Smooth muscle cell (in vitro differentiated cells): ENCODE measurements around the gene PEX3. TPM values are rescaled to one million over a fixed set of nuclear protein-coding genes. Genes with fewer than 3 reads are reported as not detected.

Experiments
- DNase-seq: peaks from one replicate; lab custom pipeline; 2025; ENCODE audit not compliant: unreplicated experiment; lab: John Stamatoyannopoulos, UW
- H2AFZ ChIP-seq: fragments of 200-600 bp; sonication (generic); 2 replicates; pipeline ENCODE4 v1.6.0; 2016; ENCODE audit warnings: antibody characterized with exemption, low read depth, mild to moderate bottlenecking
- H3F3A ChIP-seq: fragments of 200-600 bp; sonication (generic); 2 replicates; pipeline ENCODE4 v1.6.0; 2017; ENCODE audit warnings: antibody characterized with exemption, low read depth
- H3K27ac ChIP-seq: fragments of 200-600 bp; sonication (generic); 2 replicates; pipeline ENCODE4 v1.5.1; 2016; ENCODE audit warnings: low read depth, mild to moderate bottlenecking
- H3K27me3 ChIP-seq: fragments of 200-600 bp; sonication (generic); 2 replicates; pipeline ENCODE4 v1.6.1; 2016; ENCODE audit warnings: low read depth, mild to moderate bottlenecking
- H3K36me3 ChIP-seq: fragments of 200-600 bp; sonication (generic); 2 replicates; pipeline ENCODE4 v1.5.1; 2016; ENCODE audit warnings: low read depth
- H3K4me1 ChIP-seq: fragments of 200-600 bp; sonication (generic); 2 replicates; pipeline ENCODE4 v1.5.1; 2016; ENCODE audit warnings: low read depth
- H3K4me2 ChIP-seq: fragments of 200-600 bp; sonication (generic); 2 replicates; pipeline ENCODE4 v1.6.0; 2016; ENCODE audit warnings: mild to moderate bottlenecking
- H3K4me3 ChIP-seq: fragments of 200-600 bp; sonication (generic); 2 replicates; pipeline ENCODE4 v1.5.1; 2016; ENCODE audit warnings: mild to moderate bottlenecking
- H3K79me2 ChIP-seq: fragments of 200-600 bp; sonication (generic); 2 replicates; pipeline ENCODE4 v1.6.0; 2016; ENCODE audit warnings: low read depth, mild to moderate bottlenecking
- H3K9ac ChIP-seq: fragments of 200-600 bp; sonication (generic); 2 replicates; pipeline ENCODE4 v1.6.0; 2016; ENCODE audit warnings: low read depth
- H3K9me3 ChIP-seq: fragments of 200-600 bp; sonication (generic); replicated peaks from 2 replicates; pipeline ENCODE4 v1.5.1; 2016; ENCODE audit warnings: low read depth
- H4K20me1 ChIP-seq: fragments of 200-600 bp; sonication (generic); 2 replicates; pipeline ENCODE4 v1.6.0; 2016; ENCODE audit warnings: low read depth
- CTCF ChIP-seq: fragments of 200-600 bp; sonication (generic); IDR thresholded peaks from 2 replicates; pipeline ENCODE4 v1.5.1; 2017; ENCODE audit warnings: borderline replicate concordance, mild to moderate bottlenecking, antibody characterized with exemption; ENCODE audit not compliant: insufficient read depth, poor library complexity, severe bottlenecking
- WGBS: methylation state at CpG from one replicate; pipeline ENCODE4 v1.1.7; 2016; ENCODE audit warnings: low lambda C conversion rate; 5-methylcytosine and 5-hydroxymethylcytosine counted together
- polyA plus RNA-seq: library from polyadenylated mRNA; unstranded; fragments of >200 nt; fragmentation: Nextera tagmentation; extraction: Ambion mirVana; gene quantifications from 2 replicates; pipeline ENCODE4 v1.2.1, GENCODE V29; 2016
- total RNA-seq: library from RNA; depleted of rRNA; stranded (reverse); fragments of >200 nt; gene quantifications from 2 replicates; pipeline ENCODE4 v1.2.3, GENCODE V29; 2014

Gene PEX3
- total and polyA plus RNA-seq, 2 experiments from 2014 or later, result 14.3 to 15.0 TPM

- Histone ChIP-seq H2AFZ (no peak overlapping the region), H3K9ac (no peak overlapping the region), H3K4me1 (no peaks in the 10 kb centered on the region), H3K9me3 (no peaks in the 10 kb centered on the region), H3K36me3 (no peaks in the 10 kb centered on the region), H3K4me3 (no peak overlapping the region), H3K27me3 (peaks cover 31% of the 10 kb centered on the region), H3K79me2 (no peaks in the 10 kb centered on the region), H3F3A (no peaks in the 10 kb centered on the region), H3K27ac (no peak overlapping the region), H4K20me1 (no peaks in the 10 kb centered on the region), H3K4me2 (no peak overlapping the region)
- DNase-seq, result no peak
- TF ChIP-seq CTCF, result no peak
- 65% methylated on average over 3 of the region's 3 CpGs for WGBS
Measured at GRCh38 chr6:143517447-143517773, 66.8 kb downstream of the PEX3 start.

- Histone ChIP-seq H3K36me3 (no peaks in the 10 kb centered on the region), H3K4me3 (no peak overlapping the region), H3K27me3 (peaks cover 15% of the 10 kb centered on the region), H3K79me2 (no peaks in the 10 kb centered on the region), H3K27ac (no peak overlapping the region), H3K9me3 (no peaks in the 10 kb centered on the region), H3K4me1 (no peaks in the 10 kb centered on the region), H3F3A (no peaks in the 10 kb centered on the region), H3K9ac (no peak overlapping the region), H2AFZ (no peak overlapping the region), H4K20me1 (no peaks in the 10 kb centered on the region), H3K4me2 (no peak overlapping the region)
- 80% methylated on average over 8 of the region's 8 CpGs for WGBS
- no peak for DNase-seq
- TF ChIP-seq CTCF, result no peak
Measured at GRCh38 chr6:143522039-143522600, 71.5 kb downstream of the PEX3 start.

- DNase-seq, result no peak
- WGBS, result 97% methylated on average over 1 of the region's 1 CpG
- Histone ChIP-seq H3K9ac (no peak overlapping the region), H3K27me3 (no peaks in the 10 kb centered on the region), H3K9me3 (no peaks in the 10 kb centered on the region), H3K4me2 (no peak overlapping the region), H4K20me1 (no peaks in the 10 kb centered on the region), H3K36me3 (no peaks in the 10 kb centered on the region), H2AFZ (no peak overlapping the region), H3F3A (no peaks in the 10 kb centered on the region), H3K4me3 (no peak overlapping the region), H3K79me2 (no peaks in the 10 kb centered on the region), H3K27ac (no peak overlapping the region), H3K4me1 (no peaks in the 10 kb centered on the region)
- TF ChIP-seq CTCF, result no peak
Measured at GRCh38 chr6:143525356-143525755, 74.8 kb downstream of the PEX3 start.

- Histone ChIP-seq H3K9ac (no peak overlapping the region), H3K9me3 (no peaks in the 10 kb centered on the region), H4K20me1 (no peaks in the 10 kb centered on the region), H3K4me2 (no peak overlapping the region), H2AFZ (no peak overlapping the region), H3K27ac (no peak overlapping the region), H3F3A (no peaks in the 10 kb centered on the region), H3K27me3 (peaks cover 19% of the 10 kb centered on the region), H3K4me1 (no peaks in the 10 kb centered on the region), H3K4me3 (no peak overlapping the region), H3K79me2 (no peaks in the 10 kb centered on the region), H3K36me3 (no peaks in the 10 kb centered on the region)
- 92% methylated on average over 1 of the region's 1 CpG for WGBS
- no peak for DNase-seq
- TF ChIP-seq CTCF, result no peak
Measured at GRCh38 chr6:143527677-143528076, 77.1 kb downstream of the PEX3 start.
